GM19455 (cell line): ENCODE measurements around the gene SBF2.

ENCODE experiments used
- ATAC-seq: cut with Tn5 transposase; IDR thresholded peaks from one replicate; pipeline ENCODE4 v1.9.1; 2021; ENCODE audit not compliant: unreplicated experiment

Gene SBF2

GRCh38 chr11:9861860-9862725 lies 431.9 kb downstream of the SBF2 start:
- ATAC-seq: peak; percentile 93

- no peak for ATAC-seq
These were observed 434.3 kb downstream of the SBF2 start for GRCh38 chr11:9859554-9860305.

GRCh38 chr11:9858822-9859221 lies 435.2 kb downstream of the SBF2 start:
- no peak for ATAC-seq

GRCh38 chr11:9858218-9858617 lies 435.8 kb downstream of the SBF2 start:
- ATAC-seq: no peak

GRCh38 chr11:9855579-9856287 lies 438.3 kb downstream of the SBF2 start:
- ATAC-seq: no peak

- ATAC-seq: no peak
These were observed 440.0 kb downstream of the SBF2 start for GRCh38 chr11:9853929-9854552.

GRCh38 chr11:9852465-9852864 lies 441.6 kb downstream of the SBF2 start:
- ATAC-seq: no peak

- ATAC-seq: no peak
These were observed 442.7 kb downstream of the SBF2 start for GRCh38 chr11:9851366-9851765.

- ATAC-seq: no peak
These were observed 443.7 kb downstream of the SBF2 start for GRCh38 chr11:9850224-9850895.

GRCh38 chr11:9849389-9849788 lies 444.6 kb downstream of the SBF2 start:
- no peak for ATAC-seq

GRCh38 chr11:9847636-9848035 lies 446.4 kb downstream of the SBF2 start:
- ATAC-seq: no peak

- no peak for ATAC-seq
These were observed 451.1 kb downstream of the SBF2 start for GRCh38 chr11:9842923-9843322.

- no peak for ATAC-seq
These were observed 453.5 kb downstream of the SBF2 start for GRCh38 chr11:9840460-9841004.

- no peak for ATAC-seq
These were observed 454.5 kb downstream of the SBF2 start for GRCh38 chr11:9839550-9839949.

- no peak for ATAC-seq
These were observed 455.1 kb downstream of the SBF2 start for GRCh38 chr11:9838961-9839360.

GRCh38 chr11:9838229-9838628 lies 455.8 kb downstream of the SBF2 start:
- ATAC-seq: no peak

GRCh38 chr11:9834291-9834690 lies 459.7 kb downstream of the SBF2 start:
- ATAC-seq: no peak

- ATAC-seq: no peak
These were observed 462.9 kb downstream of the SBF2 start for GRCh38 chr11:9831122-9831521.

- ATAC-seq: no peak
These were observed 466.3 kb downstream of the SBF2 start for GRCh38 chr11:9827708-9828107.

- no peak for ATAC-seq
These were observed 467.6 kb downstream of the SBF2 start for GRCh38 chr11:9826390-9826789.
